Renal cortex interstitium (tissue), 11 donors: ENCODE measurements around the gene TOGARAM1. TPM values are rescaled to one million over a fixed set of nuclear protein-coding genes. Genes with fewer than 3 reads are reported as not detected.
"Not testable (repeated sequence)": the region's sequence is repeated elsewhere in the genome, so short reads cannot be mapped to it uniquely, and the experiment has no call there.

ENCODE experiments used
- DNase-seq, 11 donors: peaks; one replicate each; pipeline ENCODE4 v3.0.0-alpha.2; 2013; ENCODE audit warnings: low read depth in 9 of 11, low spot score in 4 of 11; ENCODE audit errors: extremely low read depth in 1 of 11
- polyA plus RNA-seq, 3 donors: library from polyadenylated mRNA; unstranded; fragments of 120-200 nt; gene quantifications; one replicate each; pipeline ENCODE4 v1.2.1, GENCODE V29; 2013; ENCODE audit not compliant: insufficient read length in 3 of 3

The TOGARAM1 gene
- polyA plus RNA-seq, 3 donors, result 29.2 to 43.3 (median 41.8) TPM

GRCh38 chr14:45070215-45070614 is 108.2 kb downstream of the TOGARAM1 start:
- no peak for DNase-seq

GRCh38 chr14:45072126-45072525 is 110.1 kb downstream of the TOGARAM1 start:
- DNase-seq, result no peak

GRCh38 chr14:45073231-45073879 is 111.4 kb downstream of the TOGARAM1 start:
- DNase-seq, result no peak

- no peak for DNase-seq
Measured at GRCh38 chr14:45078323-45078722, 116.3 kb downstream of the TOGARAM1 start.

- not testable (repeated sequence) for DNase-seq
Measured at GRCh38 chr14:45080416-45080968, 118.5 kb downstream of the TOGARAM1 start.

GRCh38 chr14:45081096-45081495 is 119.1 kb downstream of the TOGARAM1 start:
- not testable (repeated sequence) for DNase-seq

GRCh38 chr14:45082420-45082819 is 120.4 kb downstream of the TOGARAM1 start:
- DNase-seq, result no peak

GRCh38 chr14:45083617-45083975 is 121.6 kb downstream of the TOGARAM1 start:
- DNase-seq, result peak in 2 of 11 donors; percentile 4 to 7

GRCh38 chr14:45083976-45084722 is 122.2 kb downstream of the TOGARAM1 start, which contains the start of gene PRPF39:
PRPF39 (plus strand) TSS chr14:45084116; CDS start chr14:45095240, 11,124 bp downstream.
- DNase-seq, result peak; percentile 86 to 94 (median 92)

- peak in 5 of 11 donors; percentile 3 to 31 (median 18) for DNase-seq
Measured at GRCh38 chr14:45084946-45085346, 123.0 kb downstream of the TOGARAM1 start.

- no peak for DNase-seq
Measured at GRCh38 chr14:45089813-45090212, 127.8 kb downstream of the TOGARAM1 start.

GRCh38 chr14:45091710-45092109 is 129.7 kb downstream of the TOGARAM1 start:
- DNase-seq, result no peak

- DNase-seq, result no peak
Measured at GRCh38 chr14:45094275-45094674, 132.3 kb downstream of the TOGARAM1 start.

- DNase-seq, result no peak
Measured at GRCh38 chr14:45095143-45095542, 133.2 kb downstream of the TOGARAM1 start.

GRCh38 chr14:45096218-45096617 is 134.2 kb downstream of the TOGARAM1 start:
- DNase-seq, result no peak

GRCh38 chr14:45103806-45104205 is 141.8 kb downstream of the TOGARAM1 start:
- no peak for DNase-seq

GRCh38 chr14:45104561-45104960 is 142.6 kb downstream of the TOGARAM1 start:
- no peak for DNase-seq

- DNase-seq, result no peak
Measured at GRCh38 chr14:45112896-45113781, 151.1 kb downstream of the TOGARAM1 start.

GRCh38 chr14:45114327-45114726 is 152.3 kb downstream of the TOGARAM1 start:
- DNase-seq, result no peak
